MM.1S (cell line): ENCODE data around the gene TAF6.

Source experiments
- DNase-seq: peaks from one replicate; pipeline ENCODE4 v3.0.0-alpha.2; 2015
- H2AFZ ChIP-seq: fragments of 300-600 bp; sonication (generic); 2 replicates; pipeline ENCODE4 v1.6.0; 2016; ENCODE audit warnings: antibody characterized with exemption, low read length
- H3F3A ChIP-seq: fragments of 300-600 bp; sonication (generic); 2 replicates; pipeline ENCODE4 v1.6.1; 2016; ENCODE audit warnings: mild to moderate bottlenecking, antibody characterized with exemption, low read length, moderate library complexity, mixed read lengths; ENCODE audit not compliant: insufficient read depth
- H3K27ac ChIP-seq: fragments of 300-600 bp; sonication (generic); 2 replicates; pipeline ENCODE4 v1.5.1; 2016; ENCODE audit warnings: mild to moderate bottlenecking, low read length
- H3K27me3 ChIP-seq: fragments of 300-600 bp; sonication (generic); replicated peaks from 2 replicates; pipeline ENCODE4 v1.6.0; 2016; ENCODE audit warnings: low read length; ENCODE audit not compliant: insufficient read depth
- H3K36me3 ChIP-seq: fragments of 300-600 bp; sonication (generic); replicated peaks from 2 replicates; pipeline ENCODE4 v1.6.1; 2016; ENCODE audit warnings: mild to moderate bottlenecking, low read length, mixed read lengths; ENCODE audit not compliant: insufficient read depth
- H3K4me1 ChIP-seq: fragments of 300-600 bp; sonication (generic); 2 replicates; pipeline ENCODE4 v1.6.1; 2016; ENCODE audit warnings: low read length, mixed read lengths
- H3K4me2 ChIP-seq: fragments of 300-600 bp; sonication (generic); 2 replicates; pipeline ENCODE4 v1.6.0; 2016; ENCODE audit warnings: low read depth, low read length
- H3K4me3 ChIP-seq: fragments of 300-600 bp; sonication (generic); 2 replicates; pipeline ENCODE4 v1.5.1; 2016; ENCODE audit warnings: low read length, mixed read lengths
- H3K79me2 ChIP-seq: fragments of 300-600 bp; sonication (generic); 2 replicates; pipeline ENCODE4 v1.6.1; 2016; ENCODE audit warnings: mixed run types, low read length, mixed read lengths
- H3K9ac ChIP-seq: fragments of 300-600 bp; sonication (generic); 2 replicates; pipeline ENCODE4 v1.6.1; 2016; ENCODE audit warnings: low read length, mixed read lengths
- H3K9me2 ChIP-seq: fragments of 300-600 bp; sonication (generic); replicated peaks from 2 replicates; pipeline ENCODE4 v1.6.1; 2016; ENCODE audit warnings: mild to moderate bottlenecking, low read length, mixed read lengths; ENCODE audit not compliant: insufficient read depth
- H3K9me3 ChIP-seq: fragments of 300-600 bp; sonication (generic); replicated peaks from 2 replicates; pipeline ENCODE4 v1.6.1; 2016; ENCODE audit warnings: mild to moderate bottlenecking, low read length, mixed read lengths; ENCODE audit not compliant: insufficient read depth
- H4K20me1 ChIP-seq: fragments of 300-600 bp; sonication (generic); 2 replicates; pipeline ENCODE4 v1.6.1; 2016; ENCODE audit warnings: mild to moderate bottlenecking, low read length, moderate library complexity, mixed read lengths; ENCODE audit not compliant: insufficient read depth
- EZH2 ChIP-seq: fragments of 300-600 bp; sonication (generic); optimal IDR thresholded peaks from 2 replicates; pipeline ENCODE3; 2017; ENCODE audit warnings: low read depth, mild to moderate bottlenecking, antibody characterized with exemption, low read length, mixed read lengths
- EZH2phosphoT487 ChIP-seq: fragments of 300-600 bp; sonication (generic); IDR thresholded peaks from 2 replicates; pipeline ENCODE4 v1.6.1; 2018; ENCODE audit warnings: antibody characterized with exemption, low read length
- TF ChIP-seq, protein P1 (sequence below): fragments of 300-600 bp; sonication (generic); IDR thresholded peaks from 2 replicates; pipeline ENCODE4 v1.5.1; 2016; ENCODE audit warnings: antibody characterized with exemption, low read length, mixed read lengths

TAF6 gene

DNA sequence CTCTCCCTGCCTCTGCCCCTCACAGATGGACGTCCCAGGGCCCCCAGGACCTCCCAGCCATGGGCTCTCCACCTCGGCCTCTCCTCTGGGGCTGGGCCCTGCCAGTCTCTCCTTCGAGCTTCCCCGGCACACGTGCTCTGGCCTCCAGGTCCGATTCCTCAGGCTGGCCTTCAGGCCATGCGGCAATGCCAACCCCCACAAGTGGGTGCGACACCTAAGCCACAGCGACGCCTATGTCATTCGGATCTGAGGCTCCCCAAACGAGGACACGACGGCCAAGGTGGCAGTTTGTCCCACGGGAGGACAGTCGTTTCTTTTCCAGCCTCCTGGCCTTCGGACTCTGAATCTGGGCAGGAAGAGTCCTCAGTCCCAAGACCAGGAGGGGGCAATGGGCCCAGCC, 12.5 kb downstream of the TAF6 start:
- H3F3A ChIP-seq = no peaks in the 10 kb centered on the region

DNA sequence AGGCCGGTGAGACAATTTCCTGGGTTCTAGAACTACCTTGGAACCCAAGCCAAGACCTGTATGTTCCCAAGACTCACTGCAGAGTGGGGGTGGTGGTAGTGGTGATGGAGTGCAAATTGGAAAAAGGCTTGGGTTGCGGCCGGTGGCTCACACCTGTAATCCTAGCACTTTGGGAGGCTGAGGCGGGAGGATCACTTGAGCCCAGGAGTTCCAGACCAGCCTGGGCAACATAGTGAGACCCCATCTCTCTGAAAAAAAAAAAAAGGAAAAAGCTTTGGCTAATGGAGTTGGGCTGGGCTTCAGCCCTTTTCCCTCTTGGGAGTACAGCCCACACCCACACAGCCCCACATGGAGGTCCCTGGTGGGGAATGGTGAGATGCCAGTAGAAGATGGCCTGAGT, 13.6 kb downstream of the TAF6 start:
- Histone ChIP-seq H3K4me1 (peaks cover 5% of the 10 kb centered on the region; the same call in 1 of the 2 replicates), H3F3A (no peaks in the 10 kb centered on the region)

More for the DNA sequence above, 12.5 kb downstream of the TAF6 start:
- no peak for DNase-seq
- Histone ChIP-seq H3K9me3 (no peaks in the 10 kb centered on the region), H3K4me1 (peaks cover 5% of the 10 kb centered on the region; the same call in 1 of the 2 replicates), H3K79me2 (peaks cover 6% of the 10 kb centered on the region), H3K27ac (no peak overlapping the region), H3K9ac (no peak overlapping the region), H3K4me2 (no peak overlapping the region), H3K4me3 (no peak overlapping the region), H2AFZ (no peak overlapping the region), H3K36me3 (no peaks in the 10 kb centered on the region), H3K9me2 (no peaks in the 10 kb centered on the region), H3K27me3 (no peaks in the 10 kb centered on the region), H4K20me1 (no peaks in the 10 kb centered on the region)
- TF ChIP-seq EZH2phosphoT487 = no peak
- TF ChIP-seq, protein P1, sequence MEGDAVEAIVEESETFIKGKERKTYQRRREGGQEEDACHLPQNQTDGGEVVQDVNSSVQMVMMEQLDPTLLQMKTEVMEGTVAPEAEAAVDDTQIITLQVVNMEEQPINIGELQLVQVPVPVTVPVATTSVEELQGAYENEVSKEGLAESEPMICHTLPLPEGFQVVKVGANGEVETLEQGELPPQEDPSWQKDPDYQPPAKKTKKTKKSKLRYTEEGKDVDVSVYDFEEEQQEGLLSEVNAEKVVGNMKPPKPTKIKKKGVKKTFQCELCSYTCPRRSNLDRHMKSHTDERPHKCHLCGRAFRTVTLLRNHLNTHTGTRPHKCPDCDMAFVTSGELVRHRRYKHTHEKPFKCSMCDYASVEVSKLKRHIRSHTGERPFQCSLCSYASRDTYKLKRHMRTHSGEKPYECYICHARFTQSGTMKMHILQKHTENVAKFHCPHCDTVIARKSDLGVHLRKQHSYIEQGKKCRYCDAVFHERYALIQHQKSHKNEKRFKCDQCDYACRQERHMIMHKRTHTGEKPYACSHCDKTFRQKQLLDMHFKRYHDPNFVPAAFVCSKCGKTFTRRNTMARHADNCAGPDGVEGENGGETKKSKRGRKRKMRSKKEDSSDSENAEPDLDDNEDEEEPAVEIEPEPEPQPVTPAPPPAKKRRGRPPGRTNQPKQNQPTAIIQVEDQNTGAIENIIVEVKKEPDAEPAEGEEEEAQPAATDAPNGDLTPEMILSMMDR = no peak
- no peak for TF ChIP-seq EZH2

DNA sequence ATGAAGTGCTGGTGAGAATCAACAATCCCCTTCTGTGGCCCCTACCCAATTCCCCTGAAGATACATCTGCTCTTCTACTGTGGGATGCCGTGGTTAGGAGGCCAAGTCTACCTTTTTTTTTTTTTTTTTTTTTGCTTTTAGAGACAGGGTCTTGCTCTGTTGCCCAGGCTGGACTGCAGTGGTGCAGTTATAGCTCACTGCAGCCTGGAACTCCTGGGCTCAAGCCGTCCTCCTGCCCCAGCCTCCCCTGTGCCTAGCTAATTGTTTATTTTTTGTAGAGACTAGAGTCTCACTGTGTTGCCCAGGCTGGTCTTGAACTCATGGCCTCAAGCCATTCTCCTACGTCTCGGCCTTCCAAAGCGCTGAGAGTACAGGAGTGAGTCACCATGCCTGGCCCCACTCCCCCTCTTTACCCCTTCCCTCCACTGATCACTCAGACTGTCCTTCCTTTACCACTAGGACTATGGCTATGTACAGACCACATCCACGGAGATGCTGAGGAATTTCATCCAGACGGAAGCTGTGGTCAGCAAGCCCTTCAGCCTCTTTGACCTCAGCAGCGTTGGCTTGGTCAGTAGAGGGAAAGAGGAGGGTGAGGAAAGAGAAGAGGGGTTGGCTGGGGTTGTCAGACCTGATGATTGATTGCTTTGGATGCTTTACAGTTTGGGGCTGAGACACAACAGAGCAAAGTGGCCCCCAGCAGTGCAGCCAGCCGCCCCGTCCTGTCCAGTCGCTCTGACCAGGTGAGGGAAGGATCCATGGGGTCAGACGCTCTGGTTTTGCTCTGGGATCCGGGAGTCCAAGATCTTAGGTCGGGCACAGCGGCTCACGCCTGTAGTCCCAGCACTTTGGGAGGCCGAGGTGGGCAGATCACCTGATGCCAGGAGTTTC, 16.0 kb downstream of the TAF6 start:
- H3K79me2 ChIP-seq = peaks cover 36% of the 10 kb centered on the region
- H2AFZ ChIP-seq = no peak overlapping the region
- H3K4me2 ChIP-seq = no peak overlapping the region
- peaks cover 14% of the 10 kb centered on the region for H3K36me3 ChIP-seq
- H4K20me1 ChIP-seq = peaks cover 9% of the 10 kb centered on the region; the same call in 1 of the 2 replicates
- H3K4me1 ChIP-seq = peaks cover 12% of the 10 kb centered on the region
- TF ChIP-seq EZH2phosphoT487 (no peak), EZH2 (no peak)
- 0 out of 2 replicates have a peak, but pooled peaks cover 4% of the 10 kb centered on the region for H3F3A ChIP-seq
- H3K9me2 ChIP-seq = no peaks in the 10 kb centered on the region
- H3K27ac ChIP-seq = no peak overlapping the region
- no peak overlapping the region for H3K4me3 ChIP-seq
- no peak for DNase-seq
- H3K9me3 ChIP-seq = no peaks in the 10 kb centered on the region
- H3K27me3 ChIP-seq = no peaks in the 10 kb centered on the region
- H3K9ac ChIP-seq = no peak overlapping the region

More for the DNA sequence above, 13.6 kb downstream of the TAF6 start:
- Histone ChIP-seq H3K27me3 (no peaks in the 10 kb centered on the region), H3K9ac (no peak overlapping the region), H3K79me2 (peaks cover 12% of the 10 kb centered on the region), H3K9me2 (no peaks in the 10 kb centered on the region), H3K36me3 (no peaks in the 10 kb centered on the region), H2AFZ (no peak overlapping the region), H4K20me1 (no peaks in the 10 kb centered on the region), H3K9me3 (no peaks in the 10 kb centered on the region), H3K4me3 (no peak overlapping the region), H3K27ac (no peak overlapping the region), H3K4me2 (no peak overlapping the region)
- no peak for DNase-seq
- TF ChIP-seq, protein P1 = no peak
